ENCODE measurements around the gene FXYD5.

GRCh38 chr19:35105047-35105410, 49.5 kb upstream of the FXYD5 start:
- no peak for TF ChIP-seq POLR2A (IDR thresholded peaks at IDR 0.05; ENCODE audit: low read depth, low read length)
- no peak for TF ChIP-seq TAF1 (IDR thresholded peaks at IDR 0.05; ENCODE audit: borderline replicate concordance, low read depth, low read length)
